KMS-11 (cell line): ENCODE data around the gene CACNA1D.

Experiments used
- H2AFZ ChIP-seq: fragments of 200-600 bp; sonication (generic); 2 replicates; pipeline ENCODE4 v1.6.1; 2016; ENCODE audit warnings: antibody characterized with exemption, mixed run types, low read depth
- H3K27ac ChIP-seq: fragments of 200-600 bp; sonication (generic); 2 replicates; pipeline ENCODE4 v1.6.1; 2016; ENCODE audit warnings: mild to moderate bottlenecking, mixed run types
- H3K27me3 ChIP-seq: fragments of 200-600 bp; sonication (generic); 2 replicates; pipeline ENCODE4 v1.6.1; 2017; ENCODE audit warnings: mild to moderate bottlenecking, low read depth, mixed run types, moderate library complexity; ENCODE audit not compliant: insufficient read depth
- H3K36me3 ChIP-seq: fragments of 200-600 bp; sonication (generic); 2 replicates; pipeline ENCODE4 v1.6.1; 2017; ENCODE audit warnings: mild to moderate bottlenecking, mixed run types; ENCODE audit not compliant: insufficient read depth
- H3K4me1 ChIP-seq: fragments of 200-600 bp; sonication (generic); 2 replicates; pipeline ENCODE4 v1.6.1; 2016; ENCODE audit warnings: mild to moderate bottlenecking, low read depth, mixed run types; ENCODE audit not compliant: poor library complexity, severe bottlenecking
- H3K4me2 ChIP-seq: fragments of 200-600 bp; sonication (generic); 2 replicates; pipeline ENCODE4 v1.7.0; 2016; ENCODE audit warnings: mild to moderate bottlenecking, mixed run types
- H3K4me3 ChIP-seq: fragments of 200-600 bp; sonication (generic); IDR thresholded peaks from 2 replicates; pipeline ENCODE4 v1.6.1; 2017; ENCODE audit warnings: low read depth, low read length, mixed read lengths; ENCODE audit not compliant: insufficient read depth
- H3K79me2 ChIP-seq: fragments of 200-600 bp; sonication (generic); 2 replicates; pipeline ENCODE4 v1.6.1; 2016; ENCODE audit warnings: low read depth, mixed run types; ENCODE audit not compliant: insufficient read depth
- H3K9ac ChIP-seq: fragments of 200-600 bp; sonication (generic); 2 replicates; pipeline ENCODE4 v1.6.1; 2016; ENCODE audit warnings: mild to moderate bottlenecking, mixed run types
- H4K20me1 ChIP-seq: fragments of 200-600 bp; sonication (generic); 2 replicates; pipeline ENCODE4 v1.6.1; 2016; ENCODE audit warnings: mild to moderate bottlenecking, mixed run types; ENCODE audit not compliant: insufficient read depth
- CTCF ChIP-seq: fragments of 200-600 bp; sonication (generic); conservative IDR thresholded peaks from 2 replicates; pipeline ENCODE4 v1.6.1; 2017; ENCODE audit warnings: low read depth, mild to moderate bottlenecking, antibody characterized with exemption, low read length, moderate library complexity, mixed read lengths

The CACNA1D gene

GRCh38 chr3:53846134-53846850 is 351.9 kb downstream of the CACNA1D start, which contains the start of the genes CHDH and IL17RB:
Gene CHDH (minus strand): TSS chr3:53846419. CDS start chr3:53824008, 22,411 bp downstream.
Gene IL17RB (plus strand): TSS chr3:53846568. CDS start chr3:53846589, 21 bp downstream.
- H3K27ac ChIP-seq = no peak within 1 kb of the TSS
- no peaks in the 10 kb centered on the region for H3K27me3 ChIP-seq
- no peaks in the 10 kb centered on the region for H3K4me1 ChIP-seq
- no peaks in the 10 kb centered on the region for H3K36me3 ChIP-seq
- H3K9ac ChIP-seq = peak within 1 kb of the TSS; percentile 32; the same call in 1 of the 2 replicates
- H4K20me1 ChIP-seq = no peaks in the 10 kb centered on the region
- H3K4me3 ChIP-seq = no peak within 1 kb of the TSS
- TF ChIP-seq CTCF = no peak
- H3K4me2 ChIP-seq = peak within 1 kb of the TSS; percentile 36
- H2AFZ ChIP-seq = peak within 1 kb of the TSS; percentile 38
- H3K79me2 ChIP-seq = no peaks in the 10 kb centered on the region

- Histone ChIP-seq H4K20me1 (no peaks in the 10 kb centered on the region), H3K4me2 (no peak overlapping the region), H3K36me3 (no peaks in the 10 kb centered on the region), H3K4me3 (no peak overlapping the region), H3K27me3 (no peaks in the 10 kb centered on the region), H3K9ac (no peak overlapping the region), H3K79me2 (no peaks in the 10 kb centered on the region), H3K27ac (no peak overlapping the region), H2AFZ (no peak overlapping the region), H3K4me1 (no peaks in the 10 kb centered on the region)
- no peak for TF ChIP-seq CTCF
Observed at GRCh38 chr3:53846851-53847155, 352.4 kb downstream of the CACNA1D start.

GRCh38 chr3:53849916-53850315 is 355.5 kb downstream of the CACNA1D start:
- no peak overlapping the region for H3K4me2 ChIP-seq
- no peaks in the 10 kb centered on the region for H4K20me1 ChIP-seq
- H3K36me3 ChIP-seq = no peaks in the 10 kb centered on the region
- TF ChIP-seq CTCF = no peak
- H3K79me2 ChIP-seq = no peaks in the 10 kb centered on the region
- H3K4me1 ChIP-seq = no peaks in the 10 kb centered on the region
- H3K4me3 ChIP-seq = no peak overlapping the region
- H3K9ac ChIP-seq = no peak overlapping the region
- H2AFZ ChIP-seq = no peak overlapping the region
- no peaks in the 10 kb centered on the region for H3K27me3 ChIP-seq
- H3K27ac ChIP-seq = no peak overlapping the region

- Histone ChIP-seq H3K4me1 (no peaks in the 10 kb centered on the region), H3K27me3 (no peaks in the 10 kb centered on the region), H3K79me2 (no peaks in the 10 kb centered on the region), H3K4me3 (no peak overlapping the region), H2AFZ (no peak overlapping the region), H3K27ac (no peak overlapping the region), H3K4me2 (no peak overlapping the region), H4K20me1 (no peaks in the 10 kb centered on the region), H3K9ac (no peak overlapping the region), H3K36me3 (no peaks in the 10 kb centered on the region)
- TF ChIP-seq CTCF = no peak
Observed at GRCh38 chr3:53850895-53851294, 356.5 kb downstream of the CACNA1D start.
